Mesothelial cell of epicardium (in vitro differentiated cells): Measurements from ENCODE around the gene CPA4. TPM values are rescaled to one million over a fixed set of nuclear protein-coding genes. Genes with fewer than 3 reads are reported as not detected.

ENCODE experiments used
- DNase-seq, 2 experiments: peaks; one replicate each; pipeline ENCODE4 v3.0.0; 2021; ENCODE audit warnings: low spot score in 2 of 2; ENCODE audit not compliant: unreplicated experiment in 2 of 2
- H3K27ac Mint-ChIP-seq: 2 replicates; pipeline ENCODE4 v1.8.0; 2021; ENCODE audit warnings: mixed read lengths
- H3K27me3 Mint-ChIP-seq: 2 replicates; pipeline ENCODE4 v1.8.0; 2021; ENCODE audit warnings: low read depth, mixed read lengths
- H3K36me3 Mint-ChIP-seq: 2 replicates; pipeline ENCODE4 v1.8.0; 2021; ENCODE audit warnings: mixed read lengths
- H3K4me1 Mint-ChIP-seq: 2 replicates; pipeline ENCODE4 v1.8.0; 2021; ENCODE audit warnings: mixed read lengths
- H3K4me3 Mint-ChIP-seq: 2 replicates; pipeline ENCODE4 v1.8.0; 2021; ENCODE audit warnings: mild to moderate bottlenecking, moderate library complexity, mixed read lengths
- H3K9me3 Mint-ChIP-seq: 2 replicates; pipeline ENCODE4 v1.8.0; 2021; ENCODE audit warnings: mixed read lengths
- total RNA-seq: library from RNA; stranded (reverse); gene quantifications from 3 replicates; pipeline ENCODE4 v1.2.1, GENCODE V29; 2021
- TF ChIP-seq, protein P1 (sequence below): fragments of 200-600 bp; sonication (generic); IDR thresholded peaks from one replicate; pipeline ENCODE4 v1.5.0; 2021; ENCODE audit warnings: antibody characterized with exemption; ENCODE audit not compliant: unreplicated experiment

The CPA4 gene
- total RNA-seq, 1 donor from 2014 or later = 4.1 TPM

DNA sequence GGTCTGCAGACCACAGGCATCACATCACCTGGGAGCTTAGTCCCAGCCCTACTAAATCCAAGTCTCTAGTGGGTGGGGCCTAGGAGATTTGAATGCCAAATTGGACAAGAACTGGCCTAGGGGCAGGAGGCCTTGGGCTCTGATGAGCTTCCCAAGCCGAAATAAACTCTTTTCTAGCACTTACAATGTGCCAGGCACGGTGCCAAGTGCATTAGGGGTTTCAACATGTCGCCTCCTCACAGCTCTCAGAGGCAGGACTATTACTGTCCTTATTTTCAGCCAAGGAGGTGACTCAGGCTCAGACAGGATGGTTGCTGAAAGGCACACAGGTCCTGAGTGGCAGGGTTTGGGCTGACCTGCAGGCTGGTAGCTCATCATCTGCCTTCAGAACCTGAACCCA is 78.1 kb downstream of the CPA4 start:
- Mint-ChIP-seq H3K36me3 (peaks cover 4% of the 10 kb centered on the region), H3K4me1 (peaks cover 68% of the 10 kb centered on the region)

DNA sequence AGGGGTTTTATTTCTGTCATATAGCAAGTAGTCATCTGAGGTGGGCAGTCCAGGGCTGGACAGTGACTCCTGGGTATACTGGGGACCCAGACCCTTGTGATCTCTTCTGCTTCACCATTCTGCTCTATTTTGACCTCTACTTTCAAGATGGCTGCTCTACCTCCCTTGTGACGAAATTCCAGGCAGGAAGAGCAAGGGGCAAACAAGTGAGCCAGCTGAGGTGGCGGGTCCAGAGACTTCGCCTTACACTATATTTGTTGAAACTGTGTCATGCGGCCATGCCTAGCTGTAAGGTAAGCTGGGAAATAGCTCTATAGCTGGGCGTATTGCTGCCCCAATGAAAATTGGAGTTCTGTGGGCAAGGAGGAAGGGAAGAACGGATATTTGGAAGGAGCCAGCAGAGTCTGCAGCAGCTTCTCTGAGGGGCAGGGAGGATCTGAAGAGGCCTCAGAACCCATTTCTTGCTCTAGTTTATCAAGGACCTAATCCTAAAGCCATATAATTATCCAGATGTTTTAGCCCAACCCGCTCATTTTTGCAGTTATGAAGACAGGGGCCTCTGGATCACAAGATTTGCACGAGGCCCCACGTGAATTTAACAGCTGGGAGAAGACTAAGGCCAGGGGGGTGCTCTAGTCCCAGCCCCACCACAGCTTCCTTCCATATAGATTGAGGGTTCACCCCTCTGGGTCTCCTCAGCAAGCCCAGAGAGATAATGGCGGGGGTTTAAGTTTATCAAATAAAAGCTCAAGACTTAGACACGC is 79.6 kb downstream of the CPA4 start:
- TF ChIP-seq, protein P1, sequence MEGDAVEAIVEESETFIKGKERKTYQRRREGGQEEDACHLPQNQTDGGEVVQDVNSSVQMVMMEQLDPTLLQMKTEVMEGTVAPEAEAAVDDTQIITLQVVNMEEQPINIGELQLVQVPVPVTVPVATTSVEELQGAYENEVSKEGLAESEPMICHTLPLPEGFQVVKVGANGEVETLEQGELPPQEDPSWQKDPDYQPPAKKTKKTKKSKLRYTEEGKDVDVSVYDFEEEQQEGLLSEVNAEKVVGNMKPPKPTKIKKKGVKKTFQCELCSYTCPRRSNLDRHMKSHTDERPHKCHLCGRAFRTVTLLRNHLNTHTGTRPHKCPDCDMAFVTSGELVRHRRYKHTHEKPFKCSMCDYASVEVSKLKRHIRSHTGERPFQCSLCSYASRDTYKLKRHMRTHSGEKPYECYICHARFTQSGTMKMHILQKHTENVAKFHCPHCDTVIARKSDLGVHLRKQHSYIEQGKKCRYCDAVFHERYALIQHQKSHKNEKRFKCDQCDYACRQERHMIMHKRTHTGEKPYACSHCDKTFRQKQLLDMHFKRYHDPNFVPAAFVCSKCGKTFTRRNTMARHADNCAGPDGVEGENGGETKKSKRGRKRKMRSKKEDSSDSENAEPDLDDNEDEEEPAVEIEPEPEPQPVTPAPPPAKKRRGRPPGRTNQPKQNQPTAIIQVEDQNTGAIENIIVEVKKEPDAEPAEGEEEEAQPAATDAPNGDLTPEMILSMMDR = no peak
- Mint-ChIP-seq H3K27me3 (no peaks in the 10 kb centered on the region), H3K36me3 (peaks cover 13% of the 10 kb centered on the region), H3K4me3 (no peak overlapping the region), H3K27ac (peak overlapping the region; percentile 100), H3K9me3 (peaks cover 18% of the 10 kb centered on the region), H3K4me1 (peaks cover 56% of the 10 kb centered on the region)
- DNase-seq = no peak

More for the DNA sequence above, 78.1 kb downstream of the CPA4 start:
- no peak for DNase-seq
- H3K27me3 Mint-ChIP-seq = no peaks in the 10 kb centered on the region
- no peak overlapping the region for H3K4me3 Mint-ChIP-seq
- peak overlapping the region; percentile 71 for H3K27ac Mint-ChIP-seq
- TF ChIP-seq, protein P1 = no peak
- peaks cover 5% of the 10 kb centered on the region for H3K9me3 Mint-ChIP-seq

Other genes starting within 250 kb of the CPA4 start
- gene ZC3HC1, start 241.8 kb upstream of the CPA4 start, total RNA-seq = 21.0 to 25.7 TPM (median 22.4 TPM) in 3 replicates
- gene KLHDC10, start 222.6 kb upstream of the CPA4 start, total RNA-seq = 44.4 to 50.4 TPM (median 45.9 TPM) in 3 replicates
- gene TMEM209, start 87.8 kb upstream of the CPA4 start, total RNA-seq = 23.9 to 27.8 TPM (median 23.9 TPM) in 3 replicates
- gene SSMEM1, start 85.3 kb upstream of the CPA4 start, total RNA-seq = not detected in 3 replicates
- gene CPA2, start 26.3 kb upstream of the CPA4 start, total RNA-seq = 0.54 to 0.73 TPM (median 0.72 TPM) in 3 replicates
- gene CPA5, start 51.7 kb downstream of the CPA4 start, total RNA-seq = 0.58 TPM in 1 of 3 replicates, not detected in the others
- 0.75 to 1.4 TPM (median 1.1 TPM) in 3 replicates for gene CPA1, start 87.3 kb downstream of the CPA4 start, total RNA-seq
- 21.7 to 22.5 TPM (median 22.1 TPM) in 3 replicates for gene CEP41, start 147.9 kb downstream of the CPA4 start, total RNA-seq
- gene MEST, start 198.9 kb downstream of the CPA4 start, total RNA-seq = 598 to 626 TPM (median 616 TPM) in 3 replicates